Fibroblast of skin of back (primary cell): ENCODE data around the gene CD80.
"Not testable (repeated sequence)": the region's sequence is repeated elsewhere in the genome, so short reads cannot be mapped to it uniquely, and the experiment has no call there.

ENCODE experiments used
- DNase-seq: peaks from one replicate; pipeline ENCODE4 v3.0.0-alpha.2; 2013

CD80 gene

DNA sequence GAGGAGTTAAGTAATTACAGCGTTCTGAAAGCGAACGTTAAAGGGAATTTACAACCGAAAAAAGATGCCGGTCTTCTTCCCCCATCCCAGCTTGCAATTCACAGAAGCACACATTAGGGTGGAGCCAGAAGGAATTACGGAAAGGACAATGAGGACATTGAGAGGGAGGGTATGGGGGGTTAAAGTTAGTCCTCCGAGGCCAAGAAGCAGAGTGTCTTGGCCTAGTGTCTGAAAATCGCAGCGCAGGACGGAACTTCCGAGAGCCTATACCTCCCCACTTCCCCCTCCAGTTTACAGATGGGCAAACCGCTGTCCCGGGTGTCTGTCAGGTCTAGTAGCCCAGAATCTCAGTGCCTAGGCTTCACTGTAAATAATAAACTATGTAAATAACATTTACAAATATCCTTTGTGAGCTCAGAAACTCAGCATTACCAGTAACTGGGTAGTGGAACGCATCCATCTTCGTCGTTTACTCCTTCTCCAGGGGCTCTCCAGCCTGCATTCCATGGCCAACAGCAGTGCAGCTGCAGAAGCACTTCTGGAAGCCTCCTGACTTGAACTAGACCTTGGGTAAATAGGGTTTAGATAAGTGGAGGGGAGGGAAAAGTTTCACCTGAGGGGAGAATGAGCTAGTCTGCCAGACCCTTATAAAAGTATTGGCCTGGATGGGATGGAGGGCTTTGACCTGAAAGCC, 20.8 kb upstream of the CD80 start:
- peak; percentile 20 for DNase-seq

- peak; percentile 60 for DNase-seq
Observed at GRCh38 chr3:119579366-119580066, 20.1 kb upstream of the CD80 start, which contains the start of gene ADPRH. Gene ADPRH, plus strand, starts transcription at chr3:119579492. Its CDS starts 2,678 bp downstream, at chr3:119582170.

GRCh38 chr3:119575507-119575906, 16.1 kb upstream of the CD80 start:
- DNase-seq = no peak

GRCh38 chr3:119571688-119572087, 12.3 kb upstream of the CD80 start:
- DNase-seq = no peak

- no peak for DNase-seq
Observed at GRCh38 chr3:119571230-119571629, 11.8 kb upstream of the CD80 start.

- DNase-seq = no peak
Observed at GRCh38 chr3:119570229-119570628, 10.8 kb upstream of the CD80 start.

DNA sequence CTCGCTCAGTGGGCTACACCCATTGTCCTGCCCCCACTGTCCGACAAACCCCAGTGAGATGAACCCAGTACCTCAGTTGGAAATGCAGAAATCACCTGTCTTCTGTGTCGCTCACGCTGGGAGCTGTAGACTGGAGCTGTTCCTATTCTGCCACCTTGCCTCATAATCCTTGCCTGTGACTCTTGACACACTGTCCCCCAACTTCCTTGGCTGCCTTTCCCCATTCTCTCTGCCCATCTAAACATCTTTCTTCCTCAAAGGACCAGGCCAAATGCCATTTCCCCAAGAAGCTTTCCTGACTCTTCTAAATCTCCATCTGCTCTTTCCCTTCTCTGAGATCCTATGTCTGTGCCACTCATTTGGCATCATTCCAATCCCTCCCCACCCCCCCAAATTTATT, 9.7 kb upstream of the CD80 start:
- DNase-seq = no peak

DNA sequence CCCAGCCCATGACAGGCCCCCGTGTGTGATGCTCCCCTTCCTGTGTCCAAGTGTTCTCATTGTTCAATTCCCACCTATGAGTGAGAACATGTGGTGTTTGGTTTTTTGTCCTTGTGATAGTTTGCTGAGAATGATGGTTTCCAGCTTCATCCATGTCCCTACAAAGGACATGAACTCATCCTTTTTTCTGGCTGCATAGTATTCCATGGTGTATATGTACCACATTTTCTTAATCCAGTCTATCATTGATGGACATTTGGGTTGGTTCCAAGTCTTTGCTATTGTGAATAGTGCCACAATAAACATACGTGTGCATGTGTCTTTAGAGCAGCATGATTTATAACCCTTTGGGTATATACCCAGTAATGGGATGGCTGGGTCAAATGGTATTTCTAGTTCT, 3.9 kb upstream of the CD80 start:
- DNase-seq = not testable (repeated sequence)

DNA sequence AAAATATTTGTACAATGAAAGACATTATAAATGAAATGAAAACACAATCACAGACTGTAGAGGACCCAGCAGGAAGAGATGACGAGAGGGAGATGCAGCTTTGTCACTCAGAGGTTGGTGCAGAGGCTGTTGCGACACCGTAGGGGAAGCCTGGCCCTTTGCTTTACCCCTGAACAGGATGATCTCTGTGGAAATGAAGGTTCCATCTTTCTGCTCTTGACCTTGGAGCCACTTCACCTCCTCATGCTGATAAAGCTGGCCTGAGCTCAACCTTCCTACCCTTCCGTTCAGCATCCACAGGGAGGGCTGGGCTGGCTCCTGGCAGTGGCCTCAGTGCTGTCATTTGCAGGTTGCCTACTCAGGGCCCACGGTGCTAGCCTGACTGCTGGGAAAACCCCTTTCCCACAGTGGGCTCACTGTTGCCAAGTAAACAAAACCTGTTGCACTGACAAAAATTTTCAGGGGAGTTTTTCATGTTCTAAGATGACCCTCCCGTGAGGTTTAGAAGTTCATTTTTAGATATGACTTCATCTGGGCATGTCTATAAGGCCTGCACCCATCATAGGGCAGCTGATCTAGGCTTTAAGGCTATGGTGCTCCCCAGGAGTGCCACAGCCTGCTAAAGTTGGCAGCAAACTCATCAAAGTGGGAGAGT, 3.0 kb upstream of the CD80 start:
- no peak for DNase-seq

GRCh38 chr3:119560160-119560559, 746 bp upstream of the CD80 start:
- no peak for DNase-seq

- no peak for DNase-seq
Observed at GRCh38 chr3:119558626-119559317, 642 bp downstream of the CD80 start.

DNA sequence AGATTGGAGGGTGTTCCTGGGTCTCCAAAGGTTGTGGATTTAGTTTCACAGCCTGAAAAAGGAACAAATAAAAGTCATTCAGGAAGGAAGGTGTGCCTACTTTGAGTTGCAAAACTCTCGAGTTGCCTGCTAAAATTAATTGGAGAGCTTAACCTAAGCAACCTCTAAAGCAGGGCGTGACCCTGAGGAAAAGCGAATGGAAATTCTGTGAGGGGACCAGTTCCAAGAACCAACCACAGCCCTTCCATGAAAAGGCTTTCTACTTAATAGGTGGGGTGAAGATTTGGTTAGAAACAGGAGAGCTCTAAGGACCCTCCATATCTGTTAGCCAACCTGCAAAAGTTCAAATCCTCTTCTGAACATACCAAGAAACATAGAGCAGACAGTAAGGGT, 1.5 kb downstream of the CD80 start:
- DNase-seq = no peak

DNA sequence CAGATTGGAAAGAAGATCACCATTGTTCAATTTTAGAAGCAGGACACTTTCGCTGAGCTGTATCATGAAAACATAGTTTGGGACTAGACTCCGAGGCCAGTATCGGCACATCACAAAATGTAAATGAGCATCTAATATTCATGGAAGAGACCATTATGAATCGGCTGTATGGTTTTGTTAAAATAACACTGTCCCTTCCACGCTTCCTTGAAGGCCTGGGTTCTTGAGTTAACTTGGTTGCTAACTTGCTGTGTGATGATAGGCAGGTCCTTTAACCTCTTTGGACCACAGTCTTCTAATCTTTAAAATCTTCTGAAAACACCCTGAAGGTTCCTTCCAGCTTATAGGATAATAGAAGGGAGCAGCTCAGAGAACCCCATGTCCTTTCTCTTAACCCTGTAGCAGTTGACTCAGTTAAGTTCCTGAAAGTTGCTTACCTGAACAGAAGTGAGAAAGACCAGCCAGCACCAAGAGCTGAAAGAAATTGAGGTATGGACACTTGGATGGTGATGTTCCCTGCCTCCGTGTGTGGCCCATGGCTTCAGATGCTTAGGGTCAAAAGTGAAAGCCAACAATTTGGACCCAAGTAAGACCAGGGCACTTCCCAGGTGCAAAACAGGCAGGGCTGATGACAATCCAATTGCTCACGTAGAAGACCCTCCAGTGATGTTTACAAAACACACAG, 2.1 kb downstream of the CD80 start:
- DNase-seq = no peak

DNA sequence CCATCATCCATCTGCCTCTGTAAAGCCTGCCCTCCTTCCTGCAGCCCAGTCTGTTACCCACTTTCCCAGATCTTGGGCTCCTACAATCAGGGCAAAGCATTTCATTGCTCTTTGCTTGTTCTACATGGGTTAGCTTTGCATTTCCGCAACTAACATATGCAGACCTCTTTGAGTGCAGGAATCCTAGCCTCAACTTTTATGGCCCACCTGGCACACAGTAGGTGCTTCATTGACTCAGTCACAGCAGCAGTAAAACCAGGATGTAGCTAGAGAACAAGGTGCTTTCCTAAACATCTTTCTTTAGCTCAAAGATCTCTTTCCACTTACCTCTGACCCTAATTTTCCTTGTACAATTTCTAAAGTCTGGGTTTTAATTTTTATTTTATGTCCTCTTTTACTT, 3.5 kb downstream of the CD80 start:
- DNase-seq = no peak

DNA sequence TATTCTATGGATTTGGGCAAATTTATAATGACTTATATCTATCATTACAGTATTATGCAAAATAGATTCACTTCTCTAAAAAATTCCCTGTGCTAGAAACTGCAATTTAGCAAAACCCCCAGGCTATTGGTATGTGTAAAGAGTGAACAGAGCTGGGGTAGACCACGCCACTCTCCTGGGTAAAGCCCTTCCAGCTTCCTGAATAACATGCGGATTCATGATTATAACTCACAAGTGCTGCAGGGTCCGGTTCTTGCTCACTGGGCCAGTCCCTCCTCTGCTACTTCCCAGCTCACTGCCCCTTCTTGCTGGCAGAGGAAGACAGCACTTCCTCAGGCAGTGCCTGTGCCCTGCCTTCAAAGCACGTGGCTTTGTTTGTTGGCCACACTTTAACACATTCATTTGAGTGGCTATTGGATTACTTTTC, 4.1 kb downstream of the CD80 start:
- DNase-seq = no peak

DNA sequence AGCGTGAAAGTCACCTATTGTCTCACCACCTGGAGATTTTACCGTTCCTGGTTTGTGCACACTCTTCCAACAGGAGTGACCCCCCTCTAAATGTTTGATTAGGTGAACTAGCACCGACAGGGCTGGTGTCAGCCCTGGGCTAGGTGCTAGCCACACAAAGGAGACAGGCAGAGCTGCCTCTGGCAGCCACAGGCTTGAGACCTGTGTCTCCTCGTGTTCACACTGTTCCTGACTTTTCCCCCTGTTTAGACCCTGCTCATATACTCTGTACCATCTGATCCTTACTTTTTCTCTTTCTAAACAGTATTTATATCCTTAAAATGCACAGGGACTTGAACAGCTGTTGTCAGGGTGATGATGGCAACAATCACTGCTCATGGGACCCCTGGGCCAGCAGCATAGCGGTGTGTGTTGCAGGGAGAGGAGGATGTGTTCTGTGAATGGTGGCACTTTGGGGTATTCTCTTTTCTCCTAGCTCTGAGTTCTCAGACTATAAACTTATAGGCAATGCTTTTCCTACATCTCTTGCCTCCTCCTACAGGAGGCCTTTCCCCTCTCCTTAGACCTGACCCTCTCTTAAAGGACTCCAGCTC, 5.5 kb downstream of the CD80 start:
- DNase-seq = no peak

DNA sequence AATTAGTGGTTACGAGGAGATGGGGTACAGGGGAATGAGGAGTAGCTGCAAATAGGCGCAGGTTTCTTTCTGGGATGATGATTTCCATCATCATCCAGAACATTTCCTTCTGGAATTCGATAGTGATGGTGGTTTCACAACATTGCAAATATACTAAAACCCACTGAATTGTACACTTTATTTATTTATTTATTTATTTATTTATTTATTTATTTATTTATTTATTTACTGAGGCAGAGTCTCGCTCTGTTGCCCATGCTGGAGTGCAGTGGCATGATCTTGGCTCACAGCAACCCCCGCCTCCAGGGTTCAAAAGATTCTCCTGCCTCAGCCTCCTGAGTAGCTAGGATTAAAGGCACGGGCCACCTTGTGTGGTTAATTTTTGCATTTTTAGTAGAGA, 6.5 kb downstream of the CD80 start:
- DNase-seq = not testable (repeated sequence)

GRCh38 chr3:119551598-119551997, 7.8 kb downstream of the CD80 start:
- DNase-seq = no peak

GRCh38 chr3:119550192-119550910, 9.1 kb downstream of the CD80 start:
- DNase-seq = no peak

GRCh38 chr3:119548341-119548740, 11.1 kb downstream of the CD80 start:
- DNase-seq = peak; percentile 36

- DNase-seq = no peak
Observed at GRCh38 chr3:119547227-119547626, 12.2 kb downstream of the CD80 start.
